Measurements from ENCODE around the gene PXMP4. TPM values are rescaled to one million over a fixed set of nuclear protein-coding genes. Genes with fewer than 3 reads are reported as not detected.
A peak's percentile ranks its signal among the peaks of the same experiment; 100 is the strongest.

PXMP4 gene
- total RNA-seq, 1 donor from 2014 or later: 7.4 TPM

- Mint-ChIP-seq H3K4me1 (ENCODE audit: low read depth) (no peaks in the 10 kb centered on the region), H3K27ac (no peak overlapping the region), H3K9me3 (no peaks in the 10 kb centered on the region), H3K36me3 (ENCODE audit: low read depth) (peaks cover 18% of the 10 kb centered on the region), H3K27me3 (ENCODE audit: low read depth) (no peaks in the 10 kb centered on the region), H3K4me3 (ENCODE audit: low read depth) (no peak overlapping the region)
- no peak for DNase-seq (ENCODE audit: low spot score)
- intact Hi-C loops (cut with micrococcal nuclease): no loop called here
Observed at GRCh38 chr20:33746325-33746998, 26.4 kb upstream of the PXMP4 start.

DNA sequence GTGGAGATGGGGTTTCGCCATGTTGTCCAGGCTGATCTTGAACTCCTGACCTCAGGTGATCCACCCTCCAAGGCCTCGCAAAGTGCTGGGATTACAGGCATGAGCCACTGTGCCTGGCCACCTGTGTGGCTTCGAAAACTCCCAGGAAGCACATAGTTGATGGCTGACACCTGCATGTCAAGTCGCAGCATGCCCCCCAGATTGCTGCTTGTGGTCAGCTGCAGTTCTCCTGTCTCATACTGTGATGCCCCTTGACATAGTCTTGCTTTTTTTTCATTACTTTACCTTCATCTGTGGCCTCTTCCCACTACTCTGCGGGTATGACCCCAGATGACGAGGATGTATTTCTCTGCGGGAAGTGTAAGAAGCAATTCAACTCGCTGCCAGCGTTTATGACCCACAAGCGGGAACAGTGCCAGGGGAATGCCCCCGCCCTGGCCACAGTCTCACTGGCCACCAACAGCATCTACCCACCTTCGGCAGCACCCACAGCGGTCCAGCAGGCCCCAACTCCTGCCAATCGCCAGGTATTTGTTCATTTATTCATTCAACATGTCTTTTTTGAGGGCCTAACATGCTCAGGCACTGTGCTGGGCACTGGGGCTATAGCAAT, 24.8 kb upstream of the PXMP4 start:
- peaks cover 14% of the 10 kb centered on the region for H3K36me3 Mint-ChIP-seq (ENCODE audit: low read depth)
- no peak overlapping the region for H3K4me3 Mint-ChIP-seq (ENCODE audit: low read depth)
- no peaks in the 10 kb centered on the region for H3K4me1 Mint-ChIP-seq (ENCODE audit: low read depth)
- H3K9me3 Mint-ChIP-seq: no peaks in the 10 kb centered on the region
- DNase-seq (ENCODE audit: low spot score): no peak
- no peaks in the 10 kb centered on the region for H3K27me3 Mint-ChIP-seq (ENCODE audit: low read depth)
- H3K27ac Mint-ChIP-seq: no peak overlapping the region
- intact Hi-C loops (cut with micrococcal nuclease): no loop called here

GRCh38 chr20:33744181-33744580, 24.1 kb upstream of the PXMP4 start:
- Mint-ChIP-seq H3K4me3 (ENCODE audit: low read depth) (no peak overlapping the region), H3K27me3 (ENCODE audit: low read depth) (no peaks in the 10 kb centered on the region), H3K36me3 (ENCODE audit: low read depth) (peaks cover 14% of the 10 kb centered on the region), H3K27ac (no peak overlapping the region), H3K4me1 (ENCODE audit: low read depth) (no peaks in the 10 kb centered on the region), H3K9me3 (no peaks in the 10 kb centered on the region)
- intact Hi-C loops (cut with micrococcal nuclease): no loop called here
- DNase-seq (ENCODE audit: low spot score): no peak

- no peak for DNase-seq (ENCODE audit: low spot score)
- Mint-ChIP-seq H3K27ac (no peak overlapping the region), H3K36me3 (ENCODE audit: low read depth) (peaks cover 21% of the 10 kb centered on the region), H3K27me3 (ENCODE audit: low read depth) (no peaks in the 10 kb centered on the region), H3K4me3 (ENCODE audit: low read depth) (no peak overlapping the region), H3K9me3 (peaks cover 21% of the 10 kb centered on the region), H3K4me1 (ENCODE audit: low read depth) (no peaks in the 10 kb centered on the region)
- intact Hi-C loops (cut with micrococcal nuclease): no loop called here
Observed at GRCh38 chr20:33740189-33740588, 20.1 kb upstream of the PXMP4 start.

GRCh38 chr20:33739493-33739892, 19.4 kb upstream of the PXMP4 start:
- no peaks in the 10 kb centered on the region for H3K4me1 Mint-ChIP-seq (ENCODE audit: low read depth)
- intact Hi-C loops (cut with micrococcal nuclease): no loop called here
- peaks cover 20% of the 10 kb centered on the region for H3K36me3 Mint-ChIP-seq (ENCODE audit: low read depth)
- H3K27me3 Mint-ChIP-seq (ENCODE audit: low read depth): no peaks in the 10 kb centered on the region
- H3K9me3 Mint-ChIP-seq: peaks cover 21% of the 10 kb centered on the region
- H3K27ac Mint-ChIP-seq: no peak overlapping the region
- no peak overlapping the region for H3K4me3 Mint-ChIP-seq (ENCODE audit: low read depth)
- no peak for DNase-seq (ENCODE audit: low spot score)

- Mint-ChIP-seq H3K4me3 (ENCODE audit: low read depth) (no peak overlapping the region), H3K9me3 (peaks cover 21% of the 10 kb centered on the region), H3K36me3 (ENCODE audit: low read depth) (peaks cover 24% of the 10 kb centered on the region), H3K4me1 (ENCODE audit: low read depth) (peaks cover 14% of the 10 kb centered on the region), H3K27me3 (ENCODE audit: low read depth) (no peaks in the 10 kb centered on the region), H3K27ac (no peak overlapping the region)
- DNase-seq (ENCODE audit: low spot score): no peak
- intact Hi-C loops (cut with micrococcal nuclease): no loop called here
Observed at GRCh38 chr20:33736962-33737361, 16.9 kb upstream of the PXMP4 start.

DNA sequence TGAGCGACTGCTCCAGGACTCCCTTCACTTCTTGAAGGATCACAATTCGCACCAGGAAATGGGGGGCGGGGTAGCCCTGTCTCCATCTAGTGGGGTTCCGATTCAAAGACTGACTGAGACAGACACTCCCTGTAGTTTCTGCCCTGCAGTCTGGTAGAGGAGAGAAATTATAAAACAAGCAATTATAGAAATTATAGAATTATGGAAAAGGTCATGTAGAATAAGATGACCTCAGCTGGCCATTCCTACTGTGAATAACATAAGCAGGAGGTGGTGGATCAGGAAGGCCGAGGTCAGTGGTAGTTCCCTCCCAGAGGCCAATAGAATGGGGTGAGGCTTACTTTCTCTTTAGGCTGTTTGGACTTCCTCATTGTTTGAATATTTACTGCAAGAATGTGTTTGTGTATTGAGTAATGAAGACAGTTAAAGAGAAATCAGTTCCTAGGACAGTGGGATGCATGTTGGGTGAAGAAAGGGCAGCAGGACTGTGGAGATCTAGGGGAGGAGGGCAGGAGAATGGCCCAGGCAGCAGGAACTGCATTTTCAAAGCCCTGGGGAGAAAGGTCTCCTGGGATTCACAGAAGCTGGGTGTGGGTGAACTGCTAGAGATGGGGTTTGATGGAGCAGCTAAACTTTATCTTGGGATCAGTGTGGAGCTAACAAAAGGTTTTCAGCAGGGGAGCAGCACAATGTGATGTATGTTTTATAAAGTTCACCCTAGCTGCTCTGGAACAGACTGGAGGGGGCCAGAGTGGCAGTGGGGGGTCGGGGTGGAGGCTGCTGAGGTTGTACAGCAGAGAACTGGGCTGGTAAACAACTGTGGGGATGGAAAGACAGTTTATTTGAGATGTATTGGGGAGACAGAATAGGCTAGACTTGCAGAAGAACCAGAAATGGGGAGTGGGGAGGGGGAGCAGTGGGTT, 13.8 kb upstream of the PXMP4 start:
- no peak for DNase-seq (ENCODE audit: low spot score)
- peaks cover 18% of the 10 kb centered on the region for H3K4me1 Mint-ChIP-seq (ENCODE audit: low read depth)
- peak overlapping the region; percentile 31 for H3K4me3 Mint-ChIP-seq (ENCODE audit: low read depth)
- peaks cover 21% of the 10 kb centered on the region for H3K9me3 Mint-ChIP-seq
- peak overlapping the region; percentile 4 for H3K27ac Mint-ChIP-seq
- H3K27me3 Mint-ChIP-seq (ENCODE audit: low read depth): no peaks in the 10 kb centered on the region
- H3K36me3 Mint-ChIP-seq (ENCODE audit: low read depth): peaks cover 24% of the 10 kb centered on the region
- intact Hi-C loops (cut with micrococcal nuclease): loop anchor here (2.0 kb wide), 1 partner anchor 277 kb away; no protein-coding TSS in a partner anchor

- H3K27ac Mint-ChIP-seq: peak overlapping the region; percentile 74
- no peak for DNase-seq (ENCODE audit: low spot score)
- H3K36me3 Mint-ChIP-seq (ENCODE audit: low read depth): peaks cover 21% of the 10 kb centered on the region
- peak overlapping the region; percentile 89 for H3K4me3 Mint-ChIP-seq (ENCODE audit: low read depth)
- H3K27me3 Mint-ChIP-seq (ENCODE audit: low read depth): no peaks in the 10 kb centered on the region
- intact Hi-C loops (cut with micrococcal nuclease): loop anchor here (1.0 to 2.0 kb wide), 4 partner anchors 12 to 276 kb away; partner anchors contain the start of genes CHMP4B and PXMP4
- peaks cover 18% of the 10 kb centered on the region for H3K4me1 Mint-ChIP-seq (ENCODE audit: low read depth)
- H3K9me3 Mint-ChIP-seq: peaks cover 17% of the 10 kb centered on the region
Observed at GRCh38 chr20:33732166-33732970, 12.3 kb upstream of the PXMP4 start.

GRCh38 chr20:33731693-33732165, 11.6 kb upstream of the PXMP4 start, which contains the start of gene ZNF341:
ZNF341 (plus strand) TSS chr20:33731996; CDS start chr20:33732022, 26 bp downstream.
- Mint-ChIP-seq H3K27ac (peak within 1 kb of the TSS; percentile 94), H3K27me3 (ENCODE audit: low read depth) (no peaks in the 10 kb centered on the region), H3K4me1 (ENCODE audit: low read depth) (peaks cover 18% of the 10 kb centered on the region), H3K9me3 (peaks cover 13% of the 10 kb centered on the region), H3K36me3 (ENCODE audit: low read depth) (peaks cover 18% of the 10 kb centered on the region), H3K4me3 (ENCODE audit: low read depth) (peak within 1 kb of the TSS; percentile 89)
- peak; percentile 88 for DNase-seq (ENCODE audit: low spot score)
- intact Hi-C loops (cut with micrococcal nuclease): loop anchor here (1.0 to 2.0 kb wide), 4 partner anchors 11 to 275 kb away; partner anchors contain the start of genes CHMP4B and PXMP4

DNA sequence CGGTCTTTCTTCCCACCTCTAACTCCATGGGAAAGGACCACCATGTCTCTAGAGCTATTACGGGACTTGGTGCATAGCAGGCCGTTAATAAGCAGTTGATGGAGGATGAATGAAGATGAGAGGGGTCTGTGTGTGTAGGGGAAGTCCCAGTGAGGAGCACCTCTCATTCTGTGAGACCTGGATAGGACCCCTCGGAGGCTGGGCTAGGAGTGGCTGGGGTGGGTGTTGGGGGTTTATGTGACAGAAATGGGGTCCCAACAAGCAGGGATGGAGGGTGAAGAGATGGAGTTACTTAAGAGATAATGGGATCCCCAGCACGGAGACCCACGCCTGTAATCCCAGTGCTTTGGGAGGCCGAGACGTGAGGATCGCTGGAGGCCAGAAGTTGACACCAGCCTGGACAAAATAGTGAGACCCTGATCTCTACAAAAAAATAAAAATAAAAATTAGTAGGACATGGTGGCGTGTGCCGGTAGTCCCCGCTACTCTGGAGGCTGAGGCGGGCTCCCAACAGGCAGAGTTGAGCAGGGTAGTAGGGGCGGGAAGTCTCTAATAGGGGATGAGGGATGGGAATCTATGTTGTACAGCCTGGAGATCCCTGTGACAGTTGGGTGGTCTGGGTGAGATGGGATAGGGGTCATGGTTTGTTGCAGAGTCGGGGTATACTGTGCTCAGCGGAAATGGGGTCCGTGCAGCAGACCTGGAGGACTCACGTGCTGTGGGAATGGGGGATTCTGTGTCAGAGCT, 11.0 kb upstream of the PXMP4 start:
- no peak for DNase-seq (ENCODE audit: low spot score)
- H3K4me3 Mint-ChIP-seq (ENCODE audit: low read depth): peak overlapping the region; percentile 87
- no peaks in the 10 kb centered on the region for H3K27me3 Mint-ChIP-seq (ENCODE audit: low read depth)
- peaks cover 7% of the 10 kb centered on the region for H3K9me3 Mint-ChIP-seq
- peaks cover 13% of the 10 kb centered on the region for H3K36me3 Mint-ChIP-seq (ENCODE audit: low read depth)
- peaks cover 18% of the 10 kb centered on the region for H3K4me1 Mint-ChIP-seq (ENCODE audit: low read depth)
- peak overlapping the region; percentile 94 for H3K27ac Mint-ChIP-seq
- intact Hi-C loops (cut with micrococcal nuclease): no loop called here

DNA sequence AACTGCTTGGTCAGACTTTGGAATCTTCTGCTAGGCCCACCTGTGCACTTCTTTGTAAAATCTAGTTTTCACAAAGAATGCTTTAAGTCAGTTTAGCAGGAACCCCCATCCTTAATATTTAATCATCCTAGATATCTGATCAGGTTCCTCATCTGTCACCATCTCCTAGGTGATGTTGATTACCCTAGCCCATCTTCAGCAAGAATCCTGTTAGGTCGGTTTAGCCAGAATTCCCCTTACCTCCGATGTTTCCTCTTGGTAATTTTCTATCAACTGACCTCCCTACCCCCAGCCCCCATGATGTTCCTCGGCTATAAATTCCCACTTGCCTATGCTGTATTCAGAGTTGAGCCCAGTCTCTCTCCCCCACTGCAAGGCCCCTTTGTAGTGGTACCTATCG, 9.0 kb upstream of the PXMP4 start:
- Mint-ChIP-seq H3K9me3 (no peaks in the 10 kb centered on the region), H3K4me3 (ENCODE audit: low read depth) (no peak overlapping the region), H3K36me3 (ENCODE audit: low read depth) (peaks cover 4% of the 10 kb centered on the region), H3K27ac (no peak overlapping the region), H3K4me1 (ENCODE audit: low read depth) (peaks cover 14% of the 10 kb centered on the region), H3K27me3 (ENCODE audit: low read depth) (no peaks in the 10 kb centered on the region)
- DNase-seq (ENCODE audit: low spot score): no peak
- intact Hi-C loops (cut with micrococcal nuclease): no loop called here
